ENCODE results near the gene CARS1. TPM values are rescaled to one million over a fixed set of nuclear protein-coding genes. Genes with fewer than 3 reads are reported as not detected.

The CARS1 gene
- total RNA-seq, 4 donors from 2014 or later = 38.1 to 66.5 (median 40.9) TPM

DNA sequence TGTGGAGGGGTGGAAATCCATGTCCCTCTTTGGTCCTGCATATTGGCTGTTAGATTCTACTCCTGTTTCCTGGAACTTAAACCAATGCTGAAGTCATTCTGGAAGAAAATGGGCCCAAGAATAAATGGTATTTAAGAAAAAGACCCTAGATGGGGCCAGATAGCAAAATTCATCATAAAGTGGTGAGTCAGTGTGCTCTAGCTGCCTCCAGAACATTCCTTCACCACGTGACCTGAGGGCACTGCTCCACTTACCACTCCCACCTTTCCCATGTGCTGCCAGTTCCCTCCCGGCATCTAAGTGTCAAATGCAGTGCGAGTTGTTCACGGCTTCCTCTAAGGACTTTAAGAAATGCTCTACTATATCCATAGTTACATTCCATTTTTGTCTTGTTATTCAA lies 34.2 kb downstream of the CARS1 start:
- Histone ChIP-seq H3K4me1 (peaks cover 19% of the 10 kb centered on the region), H3K27me3 (no peaks in the 10 kb centered on the region), H3K36me3 (peaks cover 59% of the 10 kb centered on the region), H3K27ac (peak overlapping the region; percentile 38), H3K9me3 (no peaks in the 10 kb centered on the region), H3K4me3 (no peak overlapping the region)
- TF ChIP-seq POLR2A (IDR thresholded peaks at IDR 0.05) (no peak), CTCF (IDR thresholded peaks at IDR 0.05) (no peak), EP300 (IDR thresholded peaks at IDR 0.05) (no peak), POLR2AphosphoS5 (IDR thresholded peaks at IDR 0.05) (no peak)
- no peak for DNase-seq (ENCODE audit: low spot score in 2 of 2)
- 43% methylated on average over 4 of the region's 4 CpGs for WGBS

DNA sequence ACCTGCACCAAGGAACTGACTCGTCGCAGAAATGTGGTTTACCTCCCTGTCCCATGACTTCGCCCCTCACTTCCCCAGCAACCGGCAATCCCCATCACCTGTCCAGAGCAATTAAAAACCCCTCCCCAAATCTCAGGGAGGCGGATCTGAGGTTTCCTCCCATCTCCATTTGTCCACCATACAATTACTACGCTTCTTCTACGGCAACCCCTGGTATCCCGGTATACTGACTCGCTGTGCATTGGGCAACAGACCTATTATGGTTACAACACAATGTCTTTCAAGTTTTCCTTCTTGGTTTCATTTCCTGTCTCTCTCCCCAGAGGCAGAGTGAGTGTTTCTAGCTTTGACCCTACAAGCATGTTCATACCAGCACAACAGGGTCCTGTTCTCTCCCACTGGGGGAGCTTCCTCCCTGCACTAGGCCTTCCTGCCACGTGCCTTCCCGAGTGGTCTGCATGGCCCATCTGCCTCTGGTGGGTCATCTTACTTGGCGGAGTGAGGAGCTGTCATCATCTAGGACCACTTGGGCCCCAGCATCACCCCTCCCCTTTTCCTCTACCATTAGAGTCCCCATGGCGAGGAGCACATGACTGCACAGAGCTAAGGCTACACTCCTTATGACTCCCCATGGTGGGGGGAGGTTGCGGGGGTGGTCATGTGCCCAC lies 34.8 kb downstream of the CARS1 start:
- Histone ChIP-seq H3K9me3 (no peaks in the 10 kb centered on the region), H3K27me3 (no peaks in the 10 kb centered on the region), H3K36me3 (peaks cover 60% of the 10 kb centered on the region), H3K4me1 (peaks cover 19% of the 10 kb centered on the region), H3K4me3 (no peak overlapping the region), H3K27ac (peak overlapping the region; percentile 38)
- no peak for DNase-seq (ENCODE audit: low spot score in 2 of 2)
- WGBS = 85% methylated on average over 14 of the region's 14 CpGs
- TF ChIP-seq CTCF (IDR thresholded peaks at IDR 0.05) (no peak), EP300 (IDR thresholded peaks at IDR 0.05) (no peak), POLR2AphosphoS5 (IDR thresholded peaks at IDR 0.05) (no peak), POLR2A (IDR thresholded peaks at IDR 0.05) (no peak)

DNA sequence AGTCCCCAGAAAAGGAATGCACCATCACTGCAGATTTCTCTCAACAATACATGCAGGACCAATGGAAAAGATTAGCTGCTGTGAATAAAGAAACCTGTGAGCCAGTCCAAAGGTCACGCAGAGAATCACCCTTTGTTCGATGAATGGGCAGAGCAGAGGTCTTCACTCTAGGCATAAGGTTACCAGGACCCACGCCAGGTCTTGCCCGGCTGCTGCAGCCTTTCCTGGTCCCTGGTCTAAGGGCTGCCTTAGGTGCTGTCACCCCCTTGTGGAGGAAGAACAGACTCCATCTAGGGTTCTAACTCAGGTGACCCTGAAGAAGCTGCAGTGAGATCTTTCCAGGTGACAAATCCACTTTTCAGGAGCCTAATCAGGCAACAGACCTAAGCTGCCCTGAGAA lies 36.1 kb downstream of the CARS1 start:
- Histone ChIP-seq H3K27ac (no peak overlapping the region), H3K36me3 (peaks cover 61% of the 10 kb centered on the region), H3K9me3 (no peaks in the 10 kb centered on the region), H3K4me1 (peaks cover 19% of the 10 kb centered on the region), H3K27me3 (no peaks in the 10 kb centered on the region), H3K4me3 (no peak overlapping the region)
- DNase-seq (ENCODE audit: low spot score in 2 of 2) = no peak
- TF ChIP-seq EP300 (IDR thresholded peaks at IDR 0.05) (no peak), CTCF (IDR thresholded peaks at IDR 0.05) (peak in 1 of 2 donors; percentile 47)
- 73% methylated on average over 4 of the region's 4 CpGs for WGBS

GRCh38 chr11:3020011-3020410 lies 37.2 kb downstream of the CARS1 start:
- peaks cover 61% of the 10 kb centered on the region for H3K36me3 ChIP-seq
- DNase-seq (ENCODE audit: low spot score in 2 of 2) = no peak
- no peaks in the 10 kb centered on the region for H3K27me3 ChIP-seq
- no peak overlapping the region for H3K27ac ChIP-seq
- TF ChIP-seq POLR2AphosphoS5 (IDR thresholded peaks at IDR 0.05) (no peak), POLR2A (IDR thresholded peaks at IDR 0.05) (no peak), EP300 (IDR thresholded peaks at IDR 0.05) (no peak), CTCF (IDR thresholded peaks at IDR 0.05) (no peak)
- peaks cover 19% of the 10 kb centered on the region for H3K4me1 ChIP-seq
- 90% methylated on average over 2 of the region's 12 CpGs for WGBS
- no peaks in the 10 kb centered on the region for H3K9me3 ChIP-seq
- H3K4me3 ChIP-seq = no peak overlapping the region

GRCh38 chr11:3018596-3018995 lies 38.6 kb downstream of the CARS1 start:
- DNase-seq (ENCODE audit: low spot score in 2 of 2) = no peak
- H3K36me3 ChIP-seq = peaks cover 71% of the 10 kb centered on the region
- H3K4me1 ChIP-seq = peaks cover 27% of the 10 kb centered on the region
- TF ChIP-seq POLR2AphosphoS5 (IDR thresholded peaks at IDR 0.05) (no peak), EP300 (IDR thresholded peaks at IDR 0.05) (no peak), CTCF (IDR thresholded peaks at IDR 0.05) (no peak), POLR2A (IDR thresholded peaks at IDR 0.05) (no peak)
- 96% methylated on average over 4 of the region's 5 CpGs for WGBS
- no peaks in the 10 kb centered on the region for H3K27me3 ChIP-seq
- no peak overlapping the region for H3K27ac ChIP-seq
- H3K9me3 ChIP-seq = no peaks in the 10 kb centered on the region
- H3K4me3 ChIP-seq = no peak overlapping the region

Measured in suprapubic skin (tissue), 4 donors.